Measurements from ENCODE around the gene PCDH15. TPM values are rescaled to one million over a fixed set of nuclear protein-coding genes. Genes with fewer than 3 reads are reported as not detected.

Gene PCDH15
- total RNA-seq, 2 donors from 2014 or later: 1.1 TPM; not detected in 1

DNA sequence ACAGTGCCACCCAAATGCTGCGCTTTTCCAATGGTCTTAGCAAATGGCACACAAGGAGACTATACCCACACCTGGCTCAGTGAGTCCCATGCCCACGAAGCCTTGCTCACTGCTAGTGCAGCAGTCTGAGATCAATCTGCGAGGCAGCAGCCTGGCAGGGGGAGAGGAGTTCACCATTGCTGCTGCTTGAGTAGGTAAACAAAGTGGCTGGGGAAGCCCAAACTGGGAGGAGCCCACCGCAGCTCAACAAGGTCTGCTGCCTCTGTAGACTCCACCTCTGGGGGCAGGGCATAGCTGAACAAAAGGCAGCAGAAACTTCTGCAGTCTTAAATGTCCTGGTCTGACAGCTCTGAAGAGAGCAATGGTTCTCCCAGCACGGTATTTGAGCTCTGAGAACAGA is 891.2 kb downstream of the PCDH15 start:
- intact Hi-C loops (cut with DNase I): no loop called here
- H3K36me3 ChIP-seq: no peaks in the 10 kb centered on the region
- H3K9me3 ChIP-seq: no peaks in the 10 kb centered on the region
- WGBS: 68% methylated on average over 4 of the region's 5 CpGs
- no peaks in the 10 kb centered on the region for H3K27me3 ChIP-seq (replicated peaks; ENCODE audit: insufficient read depth)
- no peak for DNase-seq (ENCODE audit: low spot score)
- TF ChIP-seq POLR2AphosphoS5 (IDR thresholded peaks at IDR 0.05): no peak
- no peak for TF ChIP-seq POLR2A (IDR thresholded peaks at IDR 0.05)
- TF ChIP-seq, protein P1, sequence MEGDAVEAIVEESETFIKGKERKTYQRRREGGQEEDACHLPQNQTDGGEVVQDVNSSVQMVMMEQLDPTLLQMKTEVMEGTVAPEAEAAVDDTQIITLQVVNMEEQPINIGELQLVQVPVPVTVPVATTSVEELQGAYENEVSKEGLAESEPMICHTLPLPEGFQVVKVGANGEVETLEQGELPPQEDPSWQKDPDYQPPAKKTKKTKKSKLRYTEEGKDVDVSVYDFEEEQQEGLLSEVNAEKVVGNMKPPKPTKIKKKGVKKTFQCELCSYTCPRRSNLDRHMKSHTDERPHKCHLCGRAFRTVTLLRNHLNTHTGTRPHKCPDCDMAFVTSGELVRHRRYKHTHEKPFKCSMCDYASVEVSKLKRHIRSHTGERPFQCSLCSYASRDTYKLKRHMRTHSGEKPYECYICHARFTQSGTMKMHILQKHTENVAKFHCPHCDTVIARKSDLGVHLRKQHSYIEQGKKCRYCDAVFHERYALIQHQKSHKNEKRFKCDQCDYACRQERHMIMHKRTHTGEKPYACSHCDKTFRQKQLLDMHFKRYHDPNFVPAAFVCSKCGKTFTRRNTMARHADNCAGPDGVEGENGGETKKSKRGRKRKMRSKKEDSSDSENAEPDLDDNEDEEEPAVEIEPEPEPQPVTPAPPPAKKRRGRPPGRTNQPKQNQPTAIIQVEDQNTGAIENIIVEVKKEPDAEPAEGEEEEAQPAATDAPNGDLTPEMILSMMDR (IDR thresholded peaks at IDR 0.05): no peak
- H3K27ac ChIP-seq: no peak overlapping the region
- no peaks in the 10 kb centered on the region for H3K4me1 ChIP-seq (replicated peaks)
- no peak overlapping the region for H3K4me3 ChIP-seq

DNA sequence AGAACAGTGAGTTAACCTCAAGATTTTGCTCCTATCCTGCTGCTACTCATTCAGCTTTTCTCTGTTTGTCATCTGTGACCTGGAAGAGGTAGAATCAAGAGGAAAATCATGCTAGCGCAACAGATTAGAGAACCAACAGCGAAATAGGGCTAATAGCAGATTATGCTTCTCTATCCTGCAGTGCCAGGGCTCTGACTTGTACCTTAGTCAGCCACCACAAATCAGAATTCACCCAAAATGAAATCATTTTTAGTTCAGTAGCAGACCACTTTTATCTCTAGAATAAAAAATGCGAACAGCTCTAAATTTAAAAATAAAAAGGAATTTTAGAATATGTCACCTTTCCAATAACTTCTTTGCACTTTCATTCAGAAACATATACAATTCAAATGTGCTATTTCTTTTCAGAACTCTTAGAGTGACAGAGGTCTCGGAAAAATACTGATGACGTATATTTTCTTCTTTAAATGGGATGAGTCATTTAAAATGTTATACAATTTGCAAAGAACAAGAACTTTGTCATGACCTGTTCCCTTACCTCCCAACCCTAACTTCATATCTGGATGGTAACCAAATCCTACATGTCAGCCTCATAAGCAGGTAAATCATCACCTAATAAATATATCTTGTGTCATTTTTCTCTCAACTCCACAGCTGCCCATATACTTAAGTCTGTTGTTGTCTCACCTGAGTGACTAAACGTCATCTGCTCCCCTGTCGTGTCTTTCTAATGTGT is 896.4 kb downstream of the PCDH15 start:
- Histone ChIP-seq H3K4me1 (replicated peaks) (no peaks in the 10 kb centered on the region), H3K36me3 (no peaks in the 10 kb centered on the region), H3K27ac (no peak overlapping the region), H3K9me3 (no peaks in the 10 kb centered on the region), H3K27me3 (replicated peaks; ENCODE audit: insufficient read depth) (no peaks in the 10 kb centered on the region), H3K4me3 (no peak overlapping the region)
- 84% methylated on average over 7 of the region's 7 CpGs for WGBS
- no peak for DNase-seq (ENCODE audit: low spot score)
- intact Hi-C loops (cut with DNase I): no loop called here
- TF ChIP-seq, protein P1 (IDR thresholded peaks at IDR 0.05): no peak
- TF ChIP-seq POLR2A (IDR thresholded peaks at IDR 0.05) (no peak), POLR2AphosphoS5 (IDR thresholded peaks at IDR 0.05) (no peak)

DNA sequence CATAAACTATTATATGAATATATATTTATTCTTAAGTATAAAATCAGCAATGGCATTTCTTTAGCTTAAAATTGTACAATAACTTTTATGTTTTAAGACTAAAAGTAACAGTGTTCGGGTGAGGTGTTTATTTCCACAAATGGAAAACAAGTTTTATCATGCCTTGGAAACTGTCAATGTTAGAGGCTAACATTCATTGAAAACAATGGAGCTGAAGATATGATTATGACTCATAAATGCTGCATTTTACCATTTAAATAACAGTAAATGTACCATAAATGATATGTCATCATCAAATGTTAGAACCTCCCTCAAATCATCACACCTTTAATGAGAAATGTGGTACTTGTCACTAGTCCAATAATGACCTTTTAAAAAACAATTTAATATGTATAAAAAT is 897.3 kb downstream of the PCDH15 start:
- H3K9me3 ChIP-seq: no peaks in the 10 kb centered on the region
- no peaks in the 10 kb centered on the region for H3K36me3 ChIP-seq
- no peaks in the 10 kb centered on the region for H3K4me1 ChIP-seq (replicated peaks)
- no peak for DNase-seq (ENCODE audit: low spot score)
- H3K4me3 ChIP-seq: no peak overlapping the region
- H3K27ac ChIP-seq: no peak overlapping the region
- TF ChIP-seq, protein P1 (IDR thresholded peaks at IDR 0.05): no peak
- TF ChIP-seq POLR2AphosphoS5 (IDR thresholded peaks at IDR 0.05) (no peak), POLR2A (IDR thresholded peaks at IDR 0.05) (no peak)
- intact Hi-C loops (cut with DNase I): no loop called here
- WGBS: 84% methylated on average over 1 of the region's 1 CpG
- H3K27me3 ChIP-seq (replicated peaks; ENCODE audit: insufficient read depth): no peaks in the 10 kb centered on the region

GRCh38 chr10:53899463-53900160 is 901.4 kb downstream of the PCDH15 start:
- 29% methylated on average over 5 of the region's 5 CpGs for WGBS
- intact Hi-C loops (cut with DNase I): no loop called here
- Histone ChIP-seq H3K4me1 (replicated peaks) (no peaks in the 10 kb centered on the region), H3K27me3 (replicated peaks; ENCODE audit: insufficient read depth) (no peaks in the 10 kb centered on the region), H3K36me3 (no peaks in the 10 kb centered on the region), H3K4me3 (no peak overlapping the region), H3K9me3 (no peaks in the 10 kb centered on the region), H3K27ac (no peak overlapping the region)
- TF ChIP-seq, protein P1 (IDR thresholded peaks at IDR 0.05): no peak
- no peak for TF ChIP-seq POLR2A (IDR thresholded peaks at IDR 0.05)
- TF ChIP-seq POLR2AphosphoS5 (IDR thresholded peaks at IDR 0.05): no peak
- no peak for DNase-seq (ENCODE audit: low spot score)

All from prostate gland (tissue), 2 donors.